H1 (cell line): ENCODE measurements around the gene PPIF. TPM values are rescaled to one million over a fixed set of nuclear protein-coding genes. Genes with fewer than 3 reads are reported as not detected.

Source experiments
- JUN ChIP-seq: IDR thresholded peaks from 2 replicates; pipeline ENCODE4 v1.6.1; 2011; ENCODE audit warnings: low read depth, mild to moderate bottlenecking, improper control_type of control experiment, low read length
- SAP30 ChIP-seq: fragments of 300-600 bp; sonication (generic); IDR thresholded peaks from 2 replicates; pipeline ENCODE4 v1.7.1; 2012; ENCODE audit warnings: low read length, moderate library complexity, mild to moderate bottlenecking, inconsistent platforms; ENCODE audit not compliant: insufficient read depth, insufficient replicate concordance
- polyA plus RNA-seq, 7 experiments: library from polyadenylated mRNA; depleted of rRNA in 3 of 7; stranded (reverse) in 5 of 7; unstranded in 2 of 7; fragments of >200 nt in 5 of 7; fragments of 200-250 nt in 2 of 7; gene quantifications; 1 replicate in 5 of 7; 2 replicates in 1 of 7; 4 replicates in 1 of 7; pipeline versions ENCODE4 v1.2.1 to v1.2.3, GENCODE V29; 2011 to 2013; ENCODE audit warnings: missing spikeins in 2 of 7, mixed read lengths in 2 of 7
- total RNA-seq: library from RNA; stranded (reverse); fragmentation: NEBNext Ultra II Directional; extraction: Animal tissue kit (Norgen Biotek cat#: 25700); gene quantifications from 2 replicates; pipeline ENCODE4 v1.2.1, GENCODE V29; 2021
- TF ChIP-seq, protein P1 (sequence below): IDR thresholded peaks from 2 replicates; pipeline ENCODE4 v1.6.1; 2012; ENCODE audit warnings: low read length, inconsistent platforms

PPIF gene
- total and polyA plus RNA-seq, 2 of the 8 experiments (the other 6 are each of a cell fraction or from before 2014, with no cell fraction given), result 70.2 to 77.6 TPM

DNA sequence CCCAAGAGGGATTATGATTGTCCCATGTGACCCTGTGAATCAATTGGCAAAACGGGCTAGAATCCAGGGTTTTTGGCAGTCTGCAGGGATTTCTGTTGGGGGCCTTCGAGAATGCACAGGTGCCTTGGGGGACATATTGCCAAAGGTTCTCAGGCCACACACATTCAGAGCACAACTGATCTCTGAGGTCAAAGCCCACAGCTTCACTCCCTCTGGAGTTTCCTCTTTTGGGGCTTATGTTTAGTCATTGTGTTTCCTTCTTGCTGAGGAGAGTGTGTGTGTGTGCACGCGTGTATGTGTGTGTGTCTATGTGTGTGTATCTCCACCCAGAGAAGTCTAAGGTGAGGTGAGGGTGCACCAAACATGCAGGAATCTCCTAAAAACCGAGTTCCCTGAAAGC lies 8.8 kb downstream of the PPIF start (continued):
- TF ChIP-seq, protein P1, sequence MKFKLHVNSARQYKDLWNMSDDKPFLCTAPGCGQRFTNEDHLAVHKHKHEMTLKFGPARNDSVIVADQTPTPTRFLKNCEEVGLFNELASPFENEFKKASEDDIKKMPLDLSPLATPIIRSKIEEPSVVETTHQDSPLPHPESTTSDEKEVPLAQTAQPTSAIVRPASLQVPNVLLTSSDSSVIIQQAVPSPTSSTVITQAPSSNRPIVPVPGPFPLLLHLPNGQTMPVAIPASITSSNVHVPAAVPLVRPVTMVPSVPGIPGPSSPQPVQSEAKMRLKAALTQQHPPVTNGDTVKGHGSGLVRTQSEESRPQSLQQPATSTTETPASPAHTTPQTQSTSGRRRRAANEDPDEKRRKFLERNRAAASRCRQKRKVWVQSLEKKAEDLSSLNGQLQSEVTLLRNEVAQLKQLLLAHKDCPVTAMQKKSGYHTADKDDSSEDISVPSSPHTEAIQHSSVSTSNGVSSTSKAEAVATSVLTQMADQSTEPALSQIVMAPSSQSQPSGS, result no peak
- TF ChIP-seq JUN, result no peak
- no peak for TF ChIP-seq SAP30
- TF ChIP-seq, all 59 proteins: peak for 0
